ENCODE data around the gene STK39. TPM values are rescaled to one million over a fixed set of nuclear protein-coding genes. Genes with fewer than 3 reads are reported as not detected.

Gene STK39
- polyA plus RNA-seq, 2 of the 4 experiments (the other 2 are of a cell fraction) = 14.2 to 27.2 TPM

DNA sequence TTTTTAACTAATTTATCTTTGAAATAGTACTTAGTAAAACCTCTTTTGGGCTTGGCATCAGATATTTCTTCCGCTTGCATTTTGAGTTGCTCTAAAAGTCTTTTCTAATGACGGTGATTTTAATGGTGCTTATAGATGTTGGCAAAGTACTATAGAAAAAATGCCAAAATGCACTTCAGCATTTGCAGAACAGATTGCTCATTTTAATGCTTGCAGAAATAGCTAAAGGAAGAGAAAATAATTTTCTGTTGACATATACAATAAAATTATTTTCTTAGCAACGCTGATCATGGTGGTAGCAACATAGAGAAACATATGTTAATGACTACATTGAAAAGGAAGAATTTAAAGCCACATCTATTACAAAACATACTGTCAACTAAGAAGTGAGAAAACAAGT lies 170.7 kb downstream of the STK39 start:
- TF ChIP-seq, protein P1, sequence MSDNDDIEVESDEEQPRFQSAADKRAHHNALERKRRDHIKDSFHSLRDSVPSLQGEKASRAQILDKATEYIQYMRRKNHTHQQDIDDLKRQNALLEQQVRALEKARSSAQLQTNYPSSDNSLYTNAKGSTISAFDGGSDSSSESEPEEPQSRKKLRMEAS (IDR thresholded peaks at IDR 0.05) = no peak
- TF ChIP-seq CBX8 (IDR thresholded peaks at IDR 0.05) = no peak
- TF ChIP-seq PHF8 (IDR thresholded peaks at IDR 0.05; ENCODE audit: borderline replicate concordance, low read depth) = no peak
- TF ChIP-seq CEBPB (IDR thresholded peaks at IDR 0.05) = no peak
- TF ChIP-seq, protein P2, sequence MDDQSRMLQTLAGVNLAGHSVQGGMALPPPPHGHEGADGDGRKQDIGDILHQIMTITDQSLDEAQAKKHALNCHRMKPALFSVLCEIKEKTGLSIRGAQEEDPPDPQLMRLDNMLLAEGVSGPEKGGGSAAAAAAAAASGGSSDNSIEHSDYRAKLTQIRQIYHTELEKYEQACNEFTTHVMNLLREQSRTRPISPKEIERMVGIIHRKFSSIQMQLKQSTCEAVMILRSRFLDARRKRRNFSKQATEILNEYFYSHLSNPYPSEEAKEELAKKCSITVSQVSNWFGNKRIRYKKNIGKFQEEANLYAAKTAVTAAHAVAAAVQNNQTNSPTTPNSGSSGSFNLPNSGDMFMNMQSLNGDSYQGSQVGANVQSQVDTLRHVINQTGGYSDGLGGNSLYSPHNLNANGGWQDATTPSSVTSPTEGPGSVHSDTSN (IDR thresholded peaks at IDR 0.05) = no peak
- TF ChIP-seq MYC (IDR thresholded peaks at IDR 0.05; ENCODE audit: borderline replicate concordance, low read length) = no peak
- TF ChIP-seq RARB (CRISPR knock-in tag; IDR thresholded peaks at IDR 0.05) = no peak
- no peak for TF ChIP-seq ZSCAN20 (CRISPR knock-in tag; IDR thresholded peaks at IDR 0.05)
- TF ChIP-seq, protein P3, sequence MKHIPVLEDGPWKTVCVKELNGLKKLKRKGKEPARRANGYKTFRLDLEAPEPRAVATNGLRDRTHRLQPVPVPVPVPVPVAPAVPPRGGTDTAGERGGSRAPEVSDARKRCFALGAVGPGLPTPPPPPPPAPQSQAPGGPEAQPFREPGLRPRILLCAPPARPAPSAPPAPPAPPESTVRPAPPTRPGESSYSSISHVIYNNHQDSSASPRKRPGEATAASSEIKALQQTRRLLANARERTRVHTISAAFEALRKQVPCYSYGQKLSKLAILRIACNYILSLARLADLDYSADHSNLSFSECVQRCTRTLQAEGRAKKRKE (CRISPR knock-in tag; IDR thresholded peaks at IDR 0.05; ENCODE audit: low read depth) = no peak
- TF ChIP-seq HDAC2 (IDR thresholded peaks at IDR 0.05) = no peak
- TF ChIP-seq KDM1A (IDR thresholded peaks at IDR 0.05; ENCODE audit: low read depth) = no peak
- TF ChIP-seq CBX2 (IDR thresholded peaks at IDR 0.05; ENCODE audit: borderline replicate concordance, low read depth) = no peak
- TF ChIP-seq HOXB5 (CRISPR knock-in tag; IDR thresholded peaks at IDR 0.05) = no peak
- TF ChIP-seq SMC3 (IDR thresholded peaks at IDR 0.05) = no peak
- DNase-seq (ENCODE audit: low read depth in 1 of 2, low spot score in 1 of 2) = no peak
- no peak overlapping the region for H3K27ac ChIP-seq
- ATAC-seq = no peak
- H3K4me3 ChIP-seq = no peak overlapping the region
- H3K4me1 ChIP-seq = no peaks in the 10 kb centered on the region
- 90% methylated on average over 3 of the region's 3 CpGs for WGBS (ENCODE audit: missing lambda C conversion rate)
- POLR2A ChIA-PET = no interaction called here
- CTCF ChIA-PET = interaction anchor here (1.7 kb wide), 1 partner anchor 9 kb away, joined by 5 read pairs; no protein-coding TSS in a partner anchor
- H3K9me3 ChIP-seq = no peaks in the 10 kb centered on the region
- H3K4me2 ChIP-seq = no peak overlapping the region
- FAIRE-seq = no peak

DNA sequence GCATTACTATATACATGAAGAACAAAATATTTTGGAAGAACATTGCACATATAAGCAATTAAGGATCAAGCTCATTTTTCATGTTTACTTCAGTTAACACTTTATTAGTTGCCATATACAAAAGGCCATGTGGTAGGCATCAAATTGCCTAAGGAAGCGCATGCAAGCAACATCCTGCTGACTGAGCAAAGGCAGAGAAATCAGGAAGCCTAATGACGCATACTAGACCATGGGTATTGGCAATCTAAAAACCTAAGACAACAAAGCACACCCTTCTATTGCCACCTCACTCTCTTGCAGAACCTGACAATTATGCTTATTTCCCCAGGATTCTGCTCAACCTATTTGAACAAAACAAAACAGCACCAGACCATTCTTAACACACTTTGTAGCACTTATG lies 171.9 kb downstream of the STK39 start:
- Histone ChIP-seq H3K4me3 (no peak overlapping the region), H3K4me1 (no peaks in the 10 kb centered on the region), H3K4me2 (no peak overlapping the region), H3K27ac (no peak overlapping the region), H3K9me3 (no peaks in the 10 kb centered on the region)
- WGBS (ENCODE audit: missing lambda C conversion rate) = 86% methylated on average over 2 of the region's 2 CpGs
- ATAC-seq = no peak
- no peak for DNase-seq (ENCODE audit: low read depth in 1 of 2, low spot score in 1 of 2)
- ChIA-PET POLR2A (no interaction called here), CTCF (no interaction called here)
- no peak for FAIRE-seq
- TF ChIP-seq EHF (CRISPR knock-in tag; IDR thresholded peaks at IDR 0.05) = no peak
- TF ChIP-seq, protein P4, sequence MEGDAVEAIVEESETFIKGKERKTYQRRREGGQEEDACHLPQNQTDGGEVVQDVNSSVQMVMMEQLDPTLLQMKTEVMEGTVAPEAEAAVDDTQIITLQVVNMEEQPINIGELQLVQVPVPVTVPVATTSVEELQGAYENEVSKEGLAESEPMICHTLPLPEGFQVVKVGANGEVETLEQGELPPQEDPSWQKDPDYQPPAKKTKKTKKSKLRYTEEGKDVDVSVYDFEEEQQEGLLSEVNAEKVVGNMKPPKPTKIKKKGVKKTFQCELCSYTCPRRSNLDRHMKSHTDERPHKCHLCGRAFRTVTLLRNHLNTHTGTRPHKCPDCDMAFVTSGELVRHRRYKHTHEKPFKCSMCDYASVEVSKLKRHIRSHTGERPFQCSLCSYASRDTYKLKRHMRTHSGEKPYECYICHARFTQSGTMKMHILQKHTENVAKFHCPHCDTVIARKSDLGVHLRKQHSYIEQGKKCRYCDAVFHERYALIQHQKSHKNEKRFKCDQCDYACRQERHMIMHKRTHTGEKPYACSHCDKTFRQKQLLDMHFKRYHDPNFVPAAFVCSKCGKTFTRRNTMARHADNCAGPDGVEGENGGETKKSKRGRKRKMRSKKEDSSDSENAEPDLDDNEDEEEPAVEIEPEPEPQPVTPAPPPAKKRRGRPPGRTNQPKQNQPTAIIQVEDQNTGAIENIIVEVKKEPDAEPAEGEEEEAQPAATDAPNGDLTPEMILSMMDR (IDR thresholded peaks at IDR 0.05) = no peak
- no peak for TF ChIP-seq HOXA7 (CRISPR knock-in tag; IDR thresholded peaks at IDR 0.05)
- TF ChIP-seq ZFP36 (IDR thresholded peaks at IDR 0.05; ENCODE audit: borderline replicate concordance, partially characterized antibody) = no peak
- no peak for TF ChIP-seq ZSCAN20 (CRISPR knock-in tag; IDR thresholded peaks at IDR 0.05)
- no peak for TF ChIP-seq MAFK (IDR thresholded peaks at IDR 0.05; ENCODE audit: partially characterized antibody)
- no peak for TF ChIP-seq HEYL (CRISPR knock-in tag; IDR thresholded peaks at IDR 0.05)
- TF ChIP-seq NR3C1 (IDR thresholded peaks at IDR 0.05) = no peak
- TF ChIP-seq, protein P1 (IDR thresholded peaks at IDR 0.05) = no peak
- no peak for TF ChIP-seq EHMT2 (IDR thresholded peaks at IDR 0.05; ENCODE audit: low read depth)
- TF ChIP-seq TFCP2L1 (CRISPR knock-in tag; IDR thresholded peaks at IDR 0.05) = no peak
- TF ChIP-seq, protein P5, sequence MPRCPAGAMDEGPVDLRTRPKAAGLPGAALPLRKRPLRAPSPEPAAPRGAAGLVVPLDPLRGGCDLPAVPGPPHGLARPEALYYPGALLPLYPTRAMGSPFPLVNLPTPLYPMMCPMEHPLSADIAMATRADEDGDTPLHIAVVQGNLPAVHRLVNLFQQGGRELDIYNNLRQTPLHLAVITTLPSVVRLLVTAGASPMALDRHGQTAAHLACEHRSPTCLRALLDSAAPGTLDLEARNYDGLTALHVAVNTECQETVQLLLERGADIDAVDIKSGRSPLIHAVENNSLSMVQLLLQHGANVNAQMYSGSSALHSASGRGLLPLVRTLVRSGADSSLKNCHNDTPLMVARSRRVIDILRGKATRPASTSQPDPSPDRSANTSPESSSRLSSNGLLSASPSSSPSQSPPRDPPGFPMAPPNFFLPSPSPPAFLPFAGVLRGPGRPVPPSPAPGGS (IDR thresholded peaks at IDR 0.05) = no peak
- TF ChIP-seq, protein P6, sequence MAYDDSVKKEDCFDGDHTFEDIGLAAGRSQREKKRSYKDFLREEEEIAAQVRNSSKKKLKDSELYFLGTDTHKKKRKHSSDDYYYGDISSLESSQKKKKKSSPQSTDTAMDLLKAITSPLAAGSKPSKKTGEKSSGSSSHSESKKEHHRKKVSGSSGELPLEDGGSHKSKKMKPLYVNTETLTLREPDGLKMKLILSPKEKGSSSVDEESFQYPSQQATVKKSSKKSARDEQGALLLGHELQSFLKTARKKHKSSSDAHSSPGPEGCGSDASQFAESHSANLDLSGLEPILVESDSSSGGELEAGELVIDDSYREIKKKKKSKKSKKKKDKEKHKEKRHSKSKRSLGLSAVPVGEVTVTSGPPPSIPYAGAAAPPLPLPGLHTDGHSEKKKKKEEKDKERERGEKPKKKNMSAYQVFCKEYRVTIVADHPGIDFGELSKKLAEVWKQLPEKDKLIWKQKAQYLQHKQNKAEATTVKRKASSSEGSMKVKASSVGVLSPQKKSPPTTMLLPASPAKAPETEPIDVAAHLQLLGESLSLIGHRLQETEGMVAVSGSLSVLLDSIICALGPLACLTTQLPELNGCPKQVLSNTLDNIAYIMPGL (CRISPR knock-in tag; IDR thresholded peaks at IDR 0.05; ENCODE audit: borderline replicate concordance) = no peak
- no peak for TF ChIP-seq RFX5 (IDR thresholded peaks at IDR 0.05)
- no peak for TF ChIP-seq RCOR1 (IDR thresholded peaks at IDR 0.05; ENCODE audit: low read depth, low read length)
- TF ChIP-seq RAD21 (conservative IDR thresholded peaks at IDR 0.05 in 1 of 2, IDR thresholded peaks at IDR 0.05 in 1 of 2) = no peak
- TF ChIP-seq HDAC2 (IDR thresholded peaks at IDR 0.05) = no peak
- no peak for TF ChIP-seq POLR2A (IDR thresholded peaks at IDR 0.05; ENCODE audit: low read length)
- TF ChIP-seq, protein P2 (IDR thresholded peaks at IDR 0.05) = no peak

Measured in A549 (cell line).